NT2/D1 (cell line): ENCODE measurements around the gene UBE2E3.

Experiments used
- SUZ12 ChIP-seq: IDR thresholded peaks from 2 replicates; pipeline ENCODE4 v1.6.1; 2011; ENCODE audit not compliant: insufficient read length, insufficient read depth; ENCODE audit errors: extremely low read depth
- YY1 ChIP-seq: IDR thresholded peaks from 2 replicates; pipeline ENCODE4 v1.6.1; 2011; ENCODE audit not compliant: insufficient read length, insufficient read depth
- ZNF274 ChIP-seq: IDR thresholded peaks from 2 replicates; pipeline ENCODE4 v1.6.1; 2011; ENCODE audit warnings: mild to moderate bottlenecking, low read depth, low read length

DNA sequence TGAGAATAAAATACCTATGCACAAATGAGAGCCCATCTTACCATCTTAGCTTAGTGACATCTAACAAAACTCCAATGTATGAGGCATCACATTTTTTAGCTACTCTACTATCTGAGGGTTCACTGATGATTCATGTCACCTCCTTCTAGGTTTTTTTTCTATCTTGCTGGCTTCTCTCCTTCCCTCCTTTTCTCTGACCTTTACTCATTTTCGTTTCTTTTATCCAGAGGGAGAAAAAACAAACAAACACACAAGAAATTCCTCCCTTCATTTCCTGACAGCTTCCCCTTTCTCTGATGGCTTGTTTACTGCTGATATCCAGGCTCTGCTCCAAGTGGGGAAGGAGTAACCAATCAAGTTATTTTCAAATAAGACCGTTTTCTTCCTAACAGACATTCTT lies 115.1 kb downstream of the UBE2E3 start:
- TF ChIP-seq ZNF274 = no peak
- no peak for TF ChIP-seq YY1
- TF ChIP-seq SUZ12 = no peak
